CD4-positive, CD25-positive, alpha-beta regulatory T cell (primary cell): ENCODE measurements around the gene SEL1L. TPM values are rescaled to one million over a fixed set of nuclear protein-coding genes. Genes with fewer than 3 reads are reported as not detected.
"Not testable (repeated sequence)": the region's sequence is repeated elsewhere in the genome, so short reads cannot be mapped to it uniquely, and the experiment has no call there.

ENCODE experiments used
- ATAC-seq, 2 donors: fragments of 150-1000 bp; cut with Tn5 transposase; one replicate each; pipeline ENCODE4 v1.10.0; 2021; ENCODE audit warnings: low read depth in 2 of 2, moderate number of reproducible peaks in 2 of 2, moderate library complexity in 1 of 2
- DNase-seq, 3 donors: peaks; one replicate each; pipeline versions ENCODE4 v3.0.0 to v3.0.0-alpha.2; 2012 to 2022; ENCODE audit warnings: mixed read lengths in 1 of 3
- H3K27ac ChIP-seq: one replicate; pipeline ENCODE4 v1.7.0; 2013; ENCODE audit warnings: mild to moderate bottlenecking, low read length; ENCODE audit not compliant: insufficient read depth, poor library complexity, severe bottlenecking
- H3K27me3 ChIP-seq: one replicate; pipeline ENCODE4 v1.7.0; 2013; ENCODE audit warnings: low read length; ENCODE audit not compliant: control insufficient read depth, insufficient read depth
- H3K36me3 ChIP-seq: one replicate; pipeline ENCODE4 v1.7.0; 2013; ENCODE audit warnings: mild to moderate bottlenecking, low read length, moderate library complexity; ENCODE audit not compliant: control insufficient read depth, insufficient read depth
- H3K4me1 ChIP-seq: 2 replicates; pipeline ENCODE4 v1.7.0; 2013; ENCODE audit warnings: mild to moderate bottlenecking, low read length; ENCODE audit not compliant: insufficient read depth, control insufficient read depth, poor library complexity, severe bottlenecking
- H3K4me3 ChIP-seq: one replicate; pipeline ENCODE4 v1.7.0; 2013; ENCODE audit warnings: low read depth, mild to moderate bottlenecking, low read length, moderate library complexity
- H3K9me3 ChIP-seq, 2 experiments: 1 replicate in 1 of 2; 2 replicates in 1 of 2; pipeline ENCODE4 v1.7.0; 2013; ENCODE audit warnings: low read length in 2 of 2, mild to moderate bottlenecking in 1 of 2, moderate library complexity in 1 of 2; ENCODE audit not compliant: control insufficient read depth in 2 of 2
- H3K27ac Mint-ChIP-seq, 3 donors: one replicate each; pipeline ENCODE4 v1.8.0; 2020 to 2022; ENCODE audit warnings: mild to moderate bottlenecking in 3 of 3, mixed read lengths in 3 of 3, moderate library complexity in 2 of 3
- H3K27me3 Mint-ChIP-seq: one replicate; pipeline ENCODE4 v1.8.0; 2022; ENCODE audit warnings: mild to moderate bottlenecking, mixed read lengths
- H3K36me3 Mint-ChIP-seq: one replicate; pipeline ENCODE4 v1.8.0; 2020; ENCODE audit warnings: mixed read lengths
- H3K4me1 Mint-ChIP-seq, 4 donors: one replicate each; pipeline ENCODE4 v1.8.0; 2020 to 2022; ENCODE audit warnings: mixed read lengths in 4 of 4, mild to moderate bottlenecking in 1 of 4
- H3K4me3 Mint-ChIP-seq, 4 donors: one replicate each; pipeline ENCODE4 v1.8.0; 2020 to 2022; ENCODE audit warnings: mild to moderate bottlenecking in 4 of 4, mixed read lengths in 4 of 4, moderate library complexity in 3 of 4
- H3K9me3 Mint-ChIP-seq, 7 donors: one replicate each; pipeline ENCODE4 v1.8.0; 2020 to 2022; ENCODE audit warnings: mixed read lengths in 7 of 7, mild to moderate bottlenecking in 3 of 7, moderate library complexity in 2 of 7
- polyA plus RNA-seq, 4 donors: library from polyadenylated mRNA; unstranded; fragments of 300-500 nt; fragmentation: Illumina TruSeq; gene quantifications; one replicate each; pipeline ENCODE4 v1.2.3, GENCODE V29; 2021
- total RNA-seq: library from RNA; stranded (reverse); gene quantifications from one replicate; pipeline ENCODE4 v1.2.3, GENCODE V29; 2022

Gene SEL1L
- total and polyA plus RNA-seq, 5 donors from 2014 or later = 19.3 to 57.6 (median 20.3) TPM

- H3K27ac Mint-ChIP-seq = peak overlapping the region in 1 of 3 donors; percentile 68
- H3K36me3 ChIP-seq = peaks cover 46% of the 10 kb centered on the region
- ATAC-seq, H3K4me3 ChIP-seq, H3K4me3 Mint-ChIP-seq, H3K27me3 ChIP-seq, H3K9me3 Mint-ChIP-seq, H3K27me3 Mint-ChIP-seq, DNase-seq, H3K9me3 ChIP-seq, H3K27ac ChIP-seq, H3K4me1 ChIP-seq: not testable (repeated sequence)
- H3K4me1 Mint-ChIP-seq = peaks cover 20 to 45% (median 30%) of the 10 kb centered on the region in 4 donors
- H3K36me3 Mint-ChIP-seq = peaks cover 37% of the 10 kb centered on the region
Observed at GRCh38 chr14:81512826-81513225, 20.8 kb downstream of the SEL1L start.

- H3K27ac Mint-ChIP-seq = peak overlapping the region; percentile 2 to 68 (median 52)
- peaks cover 0 to 2% (median 0%) of the 10 kb centered on the region in 7 donors for H3K9me3 Mint-ChIP-seq
- ATAC-seq (no peak), DNase-seq (no peak)
- peaks cover 43% of the 10 kb centered on the region for H3K36me3 ChIP-seq
- H3K4me1 ChIP-seq = no peaks in the 10 kb centered on the region
- H3K27ac ChIP-seq = no peak overlapping the region
- no peaks in the 10 kb centered on the region for H3K27me3 Mint-ChIP-seq
- H3K4me3 ChIP-seq = no peak overlapping the region
- H3K4me3 Mint-ChIP-seq = no peak overlapping the region
- no peaks in the 10 kb centered on the region for H3K9me3 ChIP-seq
- H3K36me3 Mint-ChIP-seq = peaks cover 44% of the 10 kb centered on the region
- H3K4me1 Mint-ChIP-seq = peaks cover 31 to 48% (median 36%) of the 10 kb centered on the region in 4 donors
- H3K27me3 ChIP-seq = no peaks in the 10 kb centered on the region
Observed at GRCh38 chr14:81511111-81511904, 22.3 kb downstream of the SEL1L start.

- Mint-ChIP-seq H3K27me3 (no peaks in the 10 kb centered on the region), H3K4me3 (peak overlapping the region in 1 of 4 donors; percentile 53), H3K36me3 (peaks cover 44% of the 10 kb centered on the region), H3K9me3 (peaks cover 0 to 2% (median 0%) of the 10 kb centered on the region in 7 donors), H3K4me1 (peaks cover 29 to 48% (median 33%) of the 10 kb centered on the region in 4 donors), H3K27ac (peak overlapping the region in 1 of 3 donors; percentile 75)
- no peak overlapping the region for H3K4me3 ChIP-seq
- no peak overlapping the region for H3K27ac ChIP-seq
- peaks cover 50% of the 10 kb centered on the region for H3K36me3 ChIP-seq
- no peak for DNase-seq
- no peaks in the 10 kb centered on the region for H3K4me1 ChIP-seq
- H3K27me3 ChIP-seq = no peaks in the 10 kb centered on the region
- no peak for ATAC-seq
- H3K9me3 ChIP-seq = no peaks in the 10 kb centered on the region
Observed at GRCh38 chr14:81509838-81510452, 23.7 kb downstream of the SEL1L start.

- peaks cover 29 to 48% (median 31%) of the 10 kb centered on the region in 4 donors for H3K4me1 Mint-ChIP-seq
- no peaks in the 10 kb centered on the region for H3K27me3 Mint-ChIP-seq
- H3K4me3 Mint-ChIP-seq = no peak overlapping the region
Observed at GRCh38 chr14:81509321-81509720, 24.3 kb downstream of the SEL1L start.

GRCh38 chr14:81506487-81506886 lies 27.2 kb downstream of the SEL1L start:
- Histone ChIP-seq H3K36me3 (peaks cover 71% of the 10 kb centered on the region), H3K4me3 (no peak overlapping the region), H3K27me3 (no peaks in the 10 kb centered on the region), H3K4me1 (no peaks in the 10 kb centered on the region), H3K9me3 (no peaks in the 10 kb centered on the region), H3K27ac (no peak overlapping the region)
- DNase-seq = no peak
- H3K9me3 Mint-ChIP-seq = peaks cover 0 to 2% (median 0%) of the 10 kb centered on the region in 7 donors
- no peak for ATAC-seq
- peaks cover 24 to 33% (median 29%) of the 10 kb centered on the region in 4 donors for H3K4me1 Mint-ChIP-seq
- peak overlapping the region in 2 of 3 donors; percentile 4 to 54 for H3K27ac Mint-ChIP-seq
- peaks cover 58% of the 10 kb centered on the region for H3K36me3 Mint-ChIP-seq
- no peak overlapping the region for H3K4me3 Mint-ChIP-seq
- no peaks in the 10 kb centered on the region for H3K27me3 Mint-ChIP-seq

More at GRCh38 chr14:81509321-81509720, 24.3 kb downstream of the SEL1L start:
- Histone ChIP-seq H3K4me3 (no peak overlapping the region), H3K27me3 (no peaks in the 10 kb centered on the region), H3K27ac (no peak overlapping the region), H3K36me3 (peaks cover 56% of the 10 kb centered on the region), H3K9me3 (no peaks in the 10 kb centered on the region), H3K4me1 (no peaks in the 10 kb centered on the region)
- Mint-ChIP-seq H3K36me3 (peaks cover 42% of the 10 kb centered on the region), H3K27ac (no peak overlapping the region), H3K9me3 (peaks cover 0 to 2% (median 0%) of the 10 kb centered on the region in 7 donors)
- DNase-seq = no peak
- no peak for ATAC-seq

- Histone ChIP-seq H3K4me3 (no peak overlapping the region), H3K27me3 (no peaks in the 10 kb centered on the region), H3K27ac (no peak overlapping the region), H3K36me3 (peaks cover 80% of the 10 kb centered on the region), H3K4me1 (no peaks in the 10 kb centered on the region), H3K9me3 (no peaks in the 10 kb centered on the region)
- peaks cover 0 to 2% (median 0%) of the 10 kb centered on the region in 7 donors for H3K9me3 Mint-ChIP-seq
- peak overlapping the region in 1 of 3 donors; percentile 54 for H3K27ac Mint-ChIP-seq
- H3K36me3 Mint-ChIP-seq = peaks cover 62% of the 10 kb centered on the region
- ATAC-seq (no peak), DNase-seq (no peak)
- no peak overlapping the region for H3K4me3 Mint-ChIP-seq
- H3K4me1 Mint-ChIP-seq = peaks cover 12 to 26% (median 16%) of the 10 kb centered on the region in 4 donors
- no peaks in the 10 kb centered on the region for H3K27me3 Mint-ChIP-seq
Observed at GRCh38 chr14:81504864-81505263, 28.8 kb downstream of the SEL1L start.

- H3K27ac Mint-ChIP-seq = peak overlapping the region in 1 of 3 donors; percentile 65
- H3K36me3 Mint-ChIP-seq = peaks cover 51% of the 10 kb centered on the region
- no peak for ATAC-seq
Observed at GRCh38 chr14:81485781-81486180, 47.9 kb downstream of the SEL1L start.

More at GRCh38 chr14:81485781-81486180, 47.9 kb downstream of the SEL1L start:
- Histone ChIP-seq H3K4me1 (no peaks in the 10 kb centered on the region), H3K36me3 (peaks cover 83% of the 10 kb centered on the region), H3K4me3 (no peak overlapping the region), H3K9me3 (no peaks in the 10 kb centered on the region), H3K27ac (no peak overlapping the region), H3K27me3 (no peaks in the 10 kb centered on the region)
- peaks cover 0 to 13% (median 0%) of the 10 kb centered on the region in 4 donors for H3K4me1 Mint-ChIP-seq
- no peaks in the 10 kb centered on the region for H3K27me3 Mint-ChIP-seq
- no peaks in the 10 kb centered on the region for H3K9me3 Mint-ChIP-seq
- DNase-seq = no peak
- H3K4me3 Mint-ChIP-seq = no peak overlapping the region
